ENCODE measurements around the gene MCHR1.

GRCh38 chr22:40679964-40680818 is 907 bp downstream of the MCHR1 start:
- TF ChIP-seq POLR2AphosphoS5 (IDR thresholded peaks at IDR 0.05) (no peak), CTCF (IDR thresholded peaks at IDR 0.05) (no peak)
